Hepatocyte (in vitro differentiated cells): Measurements from ENCODE around the gene H6PD. TPM values are rescaled to one million over a fixed set of nuclear protein-coding genes. Genes with fewer than 3 reads are reported as not detected.
A peak's percentile ranks its signal among the peaks of the same experiment; 100 is the strongest.

Experiments used
- DNase-seq: peaks from one replicate; pipeline ENCODE4 v3.0.0-alpha.2; 2016; ENCODE audit warnings: low spot score
- H2AFZ ChIP-seq: fragments of 200-600 bp; sonication (generic); 2 replicates; pipeline ENCODE4 v1.6.0; 2016; ENCODE audit warnings: antibody characterized with exemption, mild to moderate bottlenecking
- H3K27ac ChIP-seq: fragments of 200-600 bp; sonication (generic); 2 replicates; pipeline ENCODE4 v1.5.1; 2016; ENCODE audit warnings: mild to moderate bottlenecking
- H3K27me3 ChIP-seq: fragments of 200-600 bp; sonication (generic); 2 replicates; pipeline ENCODE4 v1.6.1; 2016
- H3K36me3 ChIP-seq: fragments of 200-600 bp; sonication (generic); replicated peaks from 2 replicates; pipeline ENCODE4 v1.5.1; 2016; ENCODE audit warnings: low read depth; ENCODE audit not compliant: insufficient read depth
- H3K4me1 ChIP-seq: fragments of 200-600 bp; sonication (generic); 2 replicates; pipeline ENCODE4 v1.5.1; 2016; ENCODE audit warnings: mild to moderate bottlenecking, moderate library complexity; ENCODE audit not compliant: insufficient read depth
- H3K4me2 ChIP-seq: fragments of 200-600 bp; sonication (generic); 2 replicates; pipeline ENCODE4 v1.6.0; 2016
- H3K4me3 ChIP-seq: fragments of 200-600 bp; sonication (generic); 2 replicates; pipeline ENCODE4 v1.5.1; 2016; ENCODE audit warnings: mild to moderate bottlenecking
- H3K79me2 ChIP-seq: fragments of 200-600 bp; sonication (generic); 2 replicates; pipeline ENCODE4 v1.6.0; 2017; ENCODE audit warnings: mild to moderate bottlenecking
- H3K9me2 ChIP-seq: fragments of 200-600 bp; sonication (generic); replicated peaks from 2 replicates; pipeline ENCODE4 v1.6.0; 2017; ENCODE audit warnings: mild to moderate bottlenecking; ENCODE audit not compliant: insufficient read depth
- H3K9me3 ChIP-seq: fragments of 200-600 bp; sonication (generic); 2 replicates; pipeline ENCODE4 v1.5.1; 2016; ENCODE audit warnings: low read depth, mild to moderate bottlenecking
- H4K20me1 ChIP-seq: fragments of 200-600 bp; sonication (generic); 2 replicates; pipeline ENCODE4 v1.6.0; 2016; ENCODE audit warnings: mild to moderate bottlenecking; ENCODE audit not compliant: insufficient read depth, poor library complexity, severe bottlenecking
- EZH2 ChIP-seq: fragments of 200-600 bp; sonication (generic); IDR thresholded peaks from 2 replicates; pipeline ENCODE4 v1.6.1; 2016; ENCODE audit warnings: antibody characterized with exemption, mild to moderate bottlenecking, borderline replicate concordance
- EZH2phosphoT487 ChIP-seq: fragments of 200-600 bp; sonication (generic); IDR thresholded peaks from one replicate; pipeline ENCODE4 v1.6.1; 2018; ENCODE audit warnings: antibody characterized with exemption, mild to moderate bottlenecking, low read depth, moderate library complexity; ENCODE audit not compliant: unreplicated experiment, severe bottlenecking
- WGBS: methylation state at CpG from one replicate; pipeline ENCODE4 v1.1.6; 2016; ENCODE audit warnings: low lambda C conversion rate; ENCODE audit errors: missing lambda C conversion rate; 5-methylcytosine and 5-hydroxymethylcytosine counted together
- polyA plus RNA-seq: library from polyadenylated mRNA; unstranded; fragments of >200 nt; fragmentation: Nextera tagmentation; extraction: Ambion mirVana; gene quantifications from 2 replicates; pipeline ENCODE4 v1.2.1, GENCODE V29; 2016
- total RNA-seq: library from RNA; depleted of rRNA; stranded (reverse); fragments of >200 nt; gene quantifications from 2 replicates; pipeline ENCODE4 v1.2.3, GENCODE V29; 2014
- TF ChIP-seq, protein P1 (sequence below): fragments of 200-600 bp; sonication (generic); IDR thresholded peaks from 2 replicates; pipeline ENCODE4 v1.5.1; 2016; ENCODE audit warnings: antibody characterized with exemption, mild to moderate bottlenecking; ENCODE audit not compliant: poor library complexity

H6PD gene
- total and polyA plus RNA-seq, 2 experiments from 2014 or later = 26.3 to 54.8 TPM

DNA sequence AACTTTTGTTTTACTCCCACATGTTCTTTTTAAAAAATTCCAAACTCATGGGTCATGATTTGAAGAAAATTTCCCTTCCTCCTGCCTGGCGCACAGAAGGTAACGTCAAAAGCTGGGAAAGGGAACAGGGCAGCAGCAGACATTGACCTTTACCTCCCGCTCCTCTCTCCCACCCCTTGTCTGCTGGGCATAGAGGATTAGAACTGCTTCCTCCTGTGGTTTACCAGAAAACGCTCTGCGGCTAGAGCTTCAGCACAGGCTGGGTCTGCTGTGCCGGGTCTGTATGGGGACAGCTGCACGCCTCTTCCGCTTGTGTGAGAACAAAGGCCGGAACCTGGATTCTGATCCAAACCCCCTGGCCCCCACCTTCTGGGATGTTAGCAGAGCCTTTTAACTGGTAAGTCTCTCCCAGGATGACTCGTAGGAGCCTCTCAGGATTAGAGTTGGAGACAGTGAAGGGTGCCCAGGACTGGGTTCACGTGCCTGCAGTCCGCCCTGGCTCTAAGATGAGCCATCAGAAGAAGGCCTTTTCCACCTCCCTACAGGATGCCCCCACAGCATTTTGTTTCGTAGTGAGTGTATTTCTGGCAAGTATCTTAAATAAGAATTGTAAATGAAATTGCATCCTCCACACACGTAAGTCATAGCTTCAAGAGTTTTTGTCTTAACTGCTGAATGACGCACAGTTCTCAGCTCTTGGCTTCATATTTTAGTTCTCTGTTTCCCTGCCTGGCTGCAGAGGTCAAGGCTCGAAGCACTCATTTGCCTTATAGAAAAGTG is 5.2 kb downstream of the H6PD start:
- H4K20me1 ChIP-seq = no peaks in the 10 kb centered on the region
- peak; percentile 48 for DNase-seq
- no peaks in the 10 kb centered on the region for H3K36me3 ChIP-seq
- H3K4me2 ChIP-seq = peak overlapping the region; percentile 49
- no peak overlapping the region for H2AFZ ChIP-seq
- H3K4me3 ChIP-seq = no peak overlapping the region
- peaks cover 72% of the 10 kb centered on the region for H3K79me2 ChIP-seq
- no peaks in the 10 kb centered on the region for H3K9me3 ChIP-seq
- H3K27me3 ChIP-seq = no peaks in the 10 kb centered on the region
- no peaks in the 10 kb centered on the region for H3K9me2 ChIP-seq
- TF ChIP-seq EZH2phosphoT487 = no peak
- no peak for TF ChIP-seq EZH2
- TF ChIP-seq, protein P1, sequence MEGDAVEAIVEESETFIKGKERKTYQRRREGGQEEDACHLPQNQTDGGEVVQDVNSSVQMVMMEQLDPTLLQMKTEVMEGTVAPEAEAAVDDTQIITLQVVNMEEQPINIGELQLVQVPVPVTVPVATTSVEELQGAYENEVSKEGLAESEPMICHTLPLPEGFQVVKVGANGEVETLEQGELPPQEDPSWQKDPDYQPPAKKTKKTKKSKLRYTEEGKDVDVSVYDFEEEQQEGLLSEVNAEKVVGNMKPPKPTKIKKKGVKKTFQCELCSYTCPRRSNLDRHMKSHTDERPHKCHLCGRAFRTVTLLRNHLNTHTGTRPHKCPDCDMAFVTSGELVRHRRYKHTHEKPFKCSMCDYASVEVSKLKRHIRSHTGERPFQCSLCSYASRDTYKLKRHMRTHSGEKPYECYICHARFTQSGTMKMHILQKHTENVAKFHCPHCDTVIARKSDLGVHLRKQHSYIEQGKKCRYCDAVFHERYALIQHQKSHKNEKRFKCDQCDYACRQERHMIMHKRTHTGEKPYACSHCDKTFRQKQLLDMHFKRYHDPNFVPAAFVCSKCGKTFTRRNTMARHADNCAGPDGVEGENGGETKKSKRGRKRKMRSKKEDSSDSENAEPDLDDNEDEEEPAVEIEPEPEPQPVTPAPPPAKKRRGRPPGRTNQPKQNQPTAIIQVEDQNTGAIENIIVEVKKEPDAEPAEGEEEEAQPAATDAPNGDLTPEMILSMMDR = no peak
- H3K4me1 ChIP-seq = peaks cover 59% of the 10 kb centered on the region
- peak overlapping the region; percentile 83 for H3K27ac ChIP-seq
- 62% methylated on average over 16 of the region's 16 CpGs for WGBS

DNA sequence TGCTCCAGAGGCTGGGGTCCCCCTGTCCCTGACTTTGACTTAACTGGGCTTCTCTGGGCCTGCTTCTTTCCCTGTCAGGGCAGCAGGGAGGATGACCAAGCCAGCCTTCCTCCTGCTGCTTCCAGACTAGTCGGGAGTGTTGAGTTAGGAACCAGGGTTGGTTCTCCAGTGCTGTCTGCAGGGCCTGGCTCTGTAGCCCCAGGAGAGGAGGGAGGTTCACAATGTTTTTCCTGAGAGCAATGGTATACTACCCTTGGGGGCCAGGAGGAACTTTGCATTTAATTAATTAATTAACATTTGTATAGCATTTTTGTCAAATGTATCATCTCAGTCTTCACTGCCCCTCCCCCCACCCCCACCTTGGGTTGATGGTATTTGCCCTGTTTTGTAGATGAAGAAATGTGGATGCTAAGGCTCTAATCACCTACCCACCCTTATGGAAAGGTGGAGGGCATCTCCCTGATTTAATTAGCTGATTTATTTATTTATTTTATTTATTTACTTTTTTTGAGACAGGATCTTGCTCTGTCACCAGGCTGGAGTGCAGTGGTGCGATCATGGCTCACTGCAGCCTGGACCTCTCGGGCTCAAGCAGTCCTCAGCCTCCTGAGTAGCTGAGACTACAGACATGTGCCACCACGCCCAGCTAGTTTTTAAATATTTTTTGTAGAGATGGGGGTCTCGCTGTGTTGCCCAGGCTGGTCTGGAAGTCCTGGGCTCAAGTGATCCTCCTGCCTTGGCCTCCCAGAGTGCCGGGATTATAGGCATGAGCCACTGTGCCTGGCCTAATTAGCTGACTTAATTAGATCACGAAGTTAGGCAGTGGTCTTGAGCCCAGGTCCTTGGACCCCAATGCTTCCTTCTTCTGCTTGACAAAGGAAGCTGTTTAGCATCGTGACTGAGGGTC is 6.6 kb downstream of the H6PD start:
- H3K27ac ChIP-seq = peak overlapping the region; percentile 83
- H4K20me1 ChIP-seq = no peaks in the 10 kb centered on the region
- no peak for DNase-seq
- WGBS = 93% methylated on average over 8 of the region's 8 CpGs
- peak overlapping the region; percentile 49 for H3K4me2 ChIP-seq
- peaks cover 63% of the 10 kb centered on the region for H3K79me2 ChIP-seq
- no peaks in the 10 kb centered on the region for H3K9me3 ChIP-seq
- no peak overlapping the region for H2AFZ ChIP-seq
- H3K4me1 ChIP-seq = peaks cover 50% of the 10 kb centered on the region
- TF ChIP-seq, protein P1 = no peak
- TF ChIP-seq EZH2 (no peak), EZH2phosphoT487 (no peak)
- H3K9me2 ChIP-seq = no peaks in the 10 kb centered on the region
- H3K36me3 ChIP-seq = no peaks in the 10 kb centered on the region
- no peaks in the 10 kb centered on the region for H3K27me3 ChIP-seq
- no peak overlapping the region for H3K4me3 ChIP-seq

- Histone ChIP-seq H3K36me3 (no peaks in the 10 kb centered on the region), H3K4me3 (no peak overlapping the region), H3K27ac (peak overlapping the region; percentile 76), H3K9me3 (no peaks in the 10 kb centered on the region), H3K79me2 (peaks cover 56% of the 10 kb centered on the region), H3K4me1 (peaks cover 43% of the 10 kb centered on the region), H3K4me2 (peak overlapping the region; percentile 44), H3K27me3 (no peaks in the 10 kb centered on the region), H4K20me1 (no peaks in the 10 kb centered on the region), H3K9me2 (no peaks in the 10 kb centered on the region), H2AFZ (no peak overlapping the region)
- no peak for DNase-seq
- 86% methylated on average over 10 of the region's 10 CpGs for WGBS
- no peak for TF ChIP-seq EZH2
- TF ChIP-seq, protein P1 = no peak
- no peak for TF ChIP-seq EZH2phosphoT487
Measured at GRCh38 chr1:9241891-9242290, 7.3 kb downstream of the H6PD start.
